SK-N-SH (cell line): ENCODE results near the gene TOMM40. TPM values are rescaled to one million over a fixed set of nuclear protein-coding genes. Genes with fewer than 3 reads are reported as not detected.

Experiments used
- CTCF ChIA-PET: fragments of 300-600, 350-600 bp; formaldehyde crosslinking; extraction: SDS; loops from one replicate; lab custom pipeline; 2021; lab: Yijun Ruan, JAX
- POLR2A ChIA-PET: fragments of 350-600 bp; sonication (Branson Sonifier 250); formaldehyde crosslinking; extraction: SDS; loops from one replicate; lab custom pipeline; 2020; ENCODE audit warnings: antibody characterized with exemption, inconsistent platforms; lab: Yijun Ruan, JAX
- DNase-seq: peaks from one replicate; pipeline ENCODE4 v3.0.0; 2012
- H2AFZ ChIP-seq: fragments of 200-600 bp; sonication (generic); 2 replicates; pipeline ENCODE4 v1.8.1; 2016; ENCODE audit warnings: antibody characterized with exemption, mild to moderate bottlenecking, low read depth
- H3F3A ChIP-seq: fragments of 200-600 bp; sonication (generic); replicated peaks from 2 replicates; pipeline ENCODE3; 2016; ENCODE audit warnings: antibody characterized with exemption, mild to moderate bottlenecking; ENCODE audit not compliant: insufficient read depth
- H3K27ac ChIP-seq, 2 experiments: fragments of 200-500 bp in 1 of 2; fragments of 200-600 bp in 1 of 2; sonication (Bioruptor generic) in 1 of 2; sonication (generic), shearing (Covaris generic) in 1 of 2; 2 replicates each; pipeline versions ENCODE4 v1.5.1 to v1.6.1; 2014 to 2016; ENCODE audit warnings: low read depth in 2 of 2, inconsistent platforms in 1 of 2, low read length in 1 of 2, mild to moderate bottlenecking in 1 of 2, mixed read lengths in 1 of 2
- H3K27me3 ChIP-seq: fragments of 200-600 bp; sonication (generic), shearing (Covaris generic); 2 replicates; pipeline ENCODE4 v1.6.1; 2016; ENCODE audit warnings: mixed run types; ENCODE audit not compliant: insufficient read depth
- H3K36me3 ChIP-seq, 2 experiments: fragments of 200-500 bp in 1 of 2; fragments of 200-600 bp in 1 of 2; sonication (Bioruptor generic) in 1 of 2; sonication (generic) in 1 of 2; replicated peaks in 1 of 2; 2 replicates each; pipeline versions ENCODE3 to v1.5.1; 2014 to 2016; ENCODE audit warnings: low read length in 1 of 2, mild to moderate bottlenecking in 1 of 2; ENCODE audit not compliant: insufficient read depth in 2 of 2, control insufficient read depth in 1 of 2
- H3K4me1 ChIP-seq, 2 experiments: fragments of 200-500 bp in 1 of 2; fragments of 200-600 bp in 1 of 2; sonication (Bioruptor generic) in 1 of 2; sonication (generic), shearing (Covaris generic) in 1 of 2; 2 replicates each; pipeline versions ENCODE4 v1.5.1 to v1.6.1; 2014 to 2016; ENCODE audit warnings: low read depth in 1 of 2, low read length in 1 of 2, mixed run types in 1 of 2; ENCODE audit not compliant: insufficient read depth in 2 of 2, control insufficient read depth in 1 of 2
- H3K4me2 ChIP-seq: fragments of 200-600 bp; sonication (generic), shearing (Covaris generic); 2 replicates; pipeline ENCODE4 v1.6.1; 2017; ENCODE audit warnings: mixed run types
- H3K4me3 ChIP-seq, 2 experiments: fragments of 200-500 bp in 1 of 2; fragments of 200-600 bp in 1 of 2; sonication (Bioruptor generic) in 1 of 2; sonication (generic), shearing (Covaris generic) in 1 of 2; 2 replicates each; pipeline versions ENCODE4 v1.5.1 to v1.8.1; 2014 to 2016; ENCODE audit warnings: low read depth in 2 of 2, inconsistent platforms in 1 of 2, low read length in 1 of 2, mild to moderate bottlenecking in 1 of 2, mixed read lengths in 1 of 2, moderate library complexity in 1 of 2
- H3K79me2 ChIP-seq: fragments of 200-600 bp; sonication (generic); 2 replicates; pipeline ENCODE4 v1.8.1; 2017; ENCODE audit warnings: mild to moderate bottlenecking; ENCODE audit not compliant: insufficient read depth
- H3K9ac ChIP-seq: fragments of 200-600 bp; sonication (generic); 2 replicates; pipeline ENCODE4 v1.6.1; 2017; ENCODE audit warnings: mixed run types
- H3K9me2 ChIP-seq: fragments of 200-600 bp; sonication (generic); 2 replicates; pipeline ENCODE4 v1.6.1; 2017; ENCODE audit warnings: mixed run types
- H3K9me3 ChIP-seq: fragments of 200-600 bp; sonication (generic); 2 replicates; pipeline ENCODE4 v1.6.1; 2017; ENCODE audit warnings: mixed run types, mild to moderate bottlenecking, moderate library complexity
- H4K20me1 ChIP-seq: fragments of 200-600 bp; sonication (generic); 2 replicates; pipeline ENCODE4 v1.6.1; 2017; ENCODE audit warnings: mild to moderate bottlenecking, mixed run types; ENCODE audit not compliant: insufficient read depth
- FOSL2 ChIP-seq: IDR thresholded peaks from 2 replicates; pipeline ENCODE4 v1.4.0; 2012; ENCODE audit warnings: low read depth, mild to moderate bottlenecking, moderate library complexity, borderline replicate concordance
- FOXM1 ChIP-seq: IDR thresholded peaks from 2 replicates; pipeline ENCODE4 v1.4.0; 2012; ENCODE audit warnings: low read depth, mild to moderate bottlenecking
- IRF3 ChIP-seq: fragments of 150-350 bp; IDR thresholded peaks from 2 replicates; pipeline ENCODE4 v1.6.1; 2016; ENCODE audit warnings: mild to moderate bottlenecking, low read depth, low read length
- JUND ChIP-seq: IDR thresholded peaks from 2 replicates; pipeline ENCODE4 v1.4.0; 2012
- NFIC ChIP-seq: IDR thresholded peaks from 2 replicates; pipeline ENCODE4 v1.4.0; 2012; ENCODE audit warnings: borderline replicate concordance
- POLR2AphosphoS5 ChIP-seq: IDR thresholded peaks from 2 replicates; pipeline ENCODE4 v1.6.1; 2012; ENCODE audit warnings: low read depth, low read length
- SIN3A ChIP-seq: IDR thresholded peaks from 2 replicates; pipeline ENCODE4 v1.6.1; 2012; ENCODE audit warnings: low read depth, mild to moderate bottlenecking, low read length, moderate library complexity, borderline replicate concordance
- TAF1 ChIP-seq: IDR thresholded peaks from 2 replicates; pipeline ENCODE4 v1.6.1; 2012; ENCODE audit warnings: low read depth, mild to moderate bottlenecking, low read length, moderate library complexity, borderline replicate concordance
- TCF12 ChIP-seq: IDR thresholded peaks from 2 replicates; pipeline ENCODE4 v1.4.0; 2012
- YY1 ChIP-seq: IDR thresholded peaks from 2 replicates; pipeline ENCODE4 v1.4.0; 2012; ENCODE audit warnings: low read depth, mild to moderate bottlenecking
- ZBTB33 ChIP-seq: IDR thresholded peaks from 2 replicates; pipeline ENCODE4 v1.4.0; 2012; ENCODE audit warnings: low read depth, borderline replicate concordance
- WGBS: methylation state at CpG from one replicate; pipeline ENCODE4 v1.1.6; 2017; ENCODE audit warnings: low lambda C conversion rate; 5-methylcytosine and 5-hydroxymethylcytosine counted together
- polyA plus RNA-seq, 3 experiments: library from polyadenylated mRNA; depleted of rRNA; stranded (reverse); fragments of >200 nt; gene quantifications; 2 replicates each; pipeline ENCODE4 v1.2.3, GENCODE V29; 2012
- TF ChIP-seq, protein P1 (sequence below): IDR thresholded peaks from 2 replicates; pipeline ENCODE4 v1.4.0; 2012; ENCODE audit warnings: low read depth
- TF ChIP-seq, protein P2 (sequence below): fragments of 200-600 bp; sonication (generic); IDR thresholded peaks from 2 replicates; pipeline ENCODE4 v1.6.1; 2017; ENCODE audit warnings: antibody characterized with exemption, mild to moderate bottlenecking, moderate library complexity

Gene TOMM40
- polyA plus RNA-seq, 1 of the 3 experiments (the other 2 are of a cell fraction): 78.9 TPM

- Histone ChIP-seq H3K79me2 (peaks cover 61% of the 10 kb centered on the region), H3F3A (peaks cover 25% of the 10 kb centered on the region), H2AFZ (no peak overlapping the region), H3K4me3 (no peak overlapping the region), H3K9me3 (no peaks in the 10 kb centered on the region), H3K4me2 (no peak overlapping the region), H3K4me1 (0 out of 4 replicates have a peak, but pooled peaks cover 0 to 5% of the 10 kb centered on the region in 2 experiments), H3K36me3 (peaks cover 0 to 17% of the 10 kb centered on the region in 2 experiments), H3K27ac (no peak overlapping the region), H3K9ac (no peak overlapping the region), H3K27me3 (no peaks in the 10 kb centered on the region), H3K9me2 (no peaks in the 10 kb centered on the region), H4K20me1 (0 out of 2 replicates have a peak, but pooled peaks cover 4% of the 10 kb centered on the region)
- no peak for TF ChIP-seq FOSL2
- no peak for TF ChIP-seq FOXM1
- no peak for TF ChIP-seq TAF1
- TF ChIP-seq, protein P1, sequence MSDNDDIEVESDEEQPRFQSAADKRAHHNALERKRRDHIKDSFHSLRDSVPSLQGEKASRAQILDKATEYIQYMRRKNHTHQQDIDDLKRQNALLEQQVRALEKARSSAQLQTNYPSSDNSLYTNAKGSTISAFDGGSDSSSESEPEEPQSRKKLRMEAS: no peak
- TF ChIP-seq JUND: no peak
- TF ChIP-seq, protein P2, sequence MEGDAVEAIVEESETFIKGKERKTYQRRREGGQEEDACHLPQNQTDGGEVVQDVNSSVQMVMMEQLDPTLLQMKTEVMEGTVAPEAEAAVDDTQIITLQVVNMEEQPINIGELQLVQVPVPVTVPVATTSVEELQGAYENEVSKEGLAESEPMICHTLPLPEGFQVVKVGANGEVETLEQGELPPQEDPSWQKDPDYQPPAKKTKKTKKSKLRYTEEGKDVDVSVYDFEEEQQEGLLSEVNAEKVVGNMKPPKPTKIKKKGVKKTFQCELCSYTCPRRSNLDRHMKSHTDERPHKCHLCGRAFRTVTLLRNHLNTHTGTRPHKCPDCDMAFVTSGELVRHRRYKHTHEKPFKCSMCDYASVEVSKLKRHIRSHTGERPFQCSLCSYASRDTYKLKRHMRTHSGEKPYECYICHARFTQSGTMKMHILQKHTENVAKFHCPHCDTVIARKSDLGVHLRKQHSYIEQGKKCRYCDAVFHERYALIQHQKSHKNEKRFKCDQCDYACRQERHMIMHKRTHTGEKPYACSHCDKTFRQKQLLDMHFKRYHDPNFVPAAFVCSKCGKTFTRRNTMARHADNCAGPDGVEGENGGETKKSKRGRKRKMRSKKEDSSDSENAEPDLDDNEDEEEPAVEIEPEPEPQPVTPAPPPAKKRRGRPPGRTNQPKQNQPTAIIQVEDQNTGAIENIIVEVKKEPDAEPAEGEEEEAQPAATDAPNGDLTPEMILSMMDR: no peak
- TF ChIP-seq NFIC: no peak
- 87% methylated on average over 13 of the region's 27 CpGs for WGBS
- no peak for DNase-seq
- ChIA-PET POLR2A (no interaction called here), CTCF (interaction anchor here (1.2 kb wide), 1 partner anchor 94 kb away, joined by 3 read pairs; no protein-coding TSS in a partner anchor)
Measured at GRCh38 chr19:44865196-44865767, 25.8 kb upstream of the TOMM40 start.

- 95% methylated on average over 3 of the region's 4 CpGs for WGBS
- TF ChIP-seq NFIC (no peak), IRF3 (no peak), ZBTB33 (no peak), POLR2AphosphoS5 (no peak), YY1 (no peak), TCF12 (no peak), SIN3A (no peak)
- no peak for DNase-seq
- Histone ChIP-seq H3K27me3 (no peaks in the 10 kb centered on the region), H3K36me3 (peaks cover 0 to 15% of the 10 kb centered on the region in 2 experiments), H4K20me1 (0 out of 2 replicates have a peak, but pooled peaks cover 4% of the 10 kb centered on the region), H3K79me2 (peaks cover 60% of the 10 kb centered on the region), H2AFZ (no peak overlapping the region), H3K9me3 (no peaks in the 10 kb centered on the region), H3K27ac (no peak overlapping the region), H3K4me3 (no peak overlapping the region), H3F3A (peaks cover 28% of the 10 kb centered on the region), H3K4me2 (no peak overlapping the region), H3K4me1 (0 out of 4 replicates have a peak, but pooled peaks cover 0 to 7% of the 10 kb centered on the region in 2 experiments), H3K9me2 (no peaks in the 10 kb centered on the region), H3K9ac (no peak overlapping the region)
- CTCF ChIA-PET: interaction anchor here (1.0 to 1.1 kb wide), 2 partner anchors 10 to 82 kb away, joined by 3 to 4 read pairs; no protein-coding TSS in a partner anchor
- POLR2A ChIA-PET: no interaction called here
Measured at GRCh38 chr19:44866664-44867063, 24.4 kb upstream of the TOMM40 start.
